ENCODE data around the gene LCLAT1.
"Not testable (repeated sequence)": the region's sequence is repeated elsewhere in the genome, so short reads cannot be mapped to it uniquely, and the experiment has no call there.

Gene LCLAT1

DNA sequence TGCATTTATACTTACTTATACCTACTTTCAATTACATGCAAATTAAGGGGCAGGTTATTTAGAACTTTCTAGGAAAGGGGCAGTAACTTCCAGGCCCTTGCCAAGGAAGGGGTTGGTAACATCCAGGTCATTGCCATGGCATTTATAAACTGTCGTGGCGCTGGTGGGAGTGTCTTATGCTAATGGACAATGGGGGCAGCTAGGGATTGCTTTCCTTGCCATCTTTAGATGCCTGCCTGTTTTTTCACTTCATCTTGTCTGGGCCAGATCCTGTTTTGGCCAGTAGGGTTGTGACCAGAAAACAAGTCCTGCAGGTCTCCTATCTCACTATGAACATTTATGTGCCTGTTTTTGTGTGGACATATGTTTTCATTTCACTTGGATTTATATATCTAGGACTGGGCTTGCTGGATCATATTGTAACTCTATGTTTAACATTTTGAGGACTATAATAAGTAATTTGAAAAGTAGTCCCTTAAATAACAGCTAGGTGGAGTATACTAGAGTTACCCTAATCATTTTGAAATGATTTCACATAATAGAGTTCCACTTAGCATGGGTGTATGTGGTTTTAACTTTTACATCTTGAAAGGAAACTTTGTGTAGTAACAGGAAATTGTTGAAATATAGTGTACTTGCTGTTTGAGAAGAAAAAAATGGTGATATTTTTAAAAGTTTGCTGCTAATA is 56.1 kb downstream of the LCLAT1 start:
- Histone ChIP-seq H3K36me3 (ENCODE audit: control insufficient read depth, insufficient read depth, low read length) (no peaks in the 10 kb centered on the region), H3K4me3 (ENCODE audit: low read depth, low read length) (no peak overlapping the region), H3K9me3 (ENCODE audit: control insufficient read depth, insufficient read depth, low read length) (no peaks in the 10 kb centered on the region), H3K9ac (ENCODE audit: low read depth, low read length) (no peak overlapping the region), H3K4me1 (ENCODE audit: control insufficient read depth, insufficient read depth, low read length) (no peaks in the 10 kb centered on the region), H3K27me3 (ENCODE audit: control insufficient read depth, insufficient read depth, low read length) (no peaks in the 10 kb centered on the region)

DNA sequence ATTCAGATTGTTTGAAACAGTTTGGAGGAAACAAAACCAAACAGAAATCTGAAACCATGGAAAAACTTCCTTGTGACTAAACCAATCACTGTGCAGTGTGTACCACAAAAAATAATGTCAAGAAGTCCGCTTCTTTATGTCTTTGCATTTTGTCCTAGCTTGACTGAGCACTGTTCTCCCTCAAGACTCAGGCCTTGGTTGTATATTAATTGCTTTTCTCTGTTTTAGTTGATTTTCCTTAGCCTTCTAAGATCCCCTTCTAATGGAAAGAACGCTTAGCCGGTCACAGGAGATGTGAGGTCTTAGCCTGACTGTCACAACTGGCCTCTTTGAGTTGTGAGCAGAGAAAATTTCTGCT is 56.6 kb downstream of the LCLAT1 start:
- Histone ChIP-seq H3K4me3 (ENCODE audit: low read depth, low read length) (no peak overlapping the region), H3K9ac (ENCODE audit: low read depth, low read length) (no peak overlapping the region), H3K27me3 (ENCODE audit: control insufficient read depth, insufficient read depth, low read length) (no peaks in the 10 kb centered on the region), H3K36me3 (ENCODE audit: control insufficient read depth, insufficient read depth, low read length) (no peaks in the 10 kb centered on the region), H3K9me3 (ENCODE audit: control insufficient read depth, insufficient read depth, low read length) (no peaks in the 10 kb centered on the region), H3K4me1 (ENCODE audit: control insufficient read depth, insufficient read depth, low read length) (no peaks in the 10 kb centered on the region)

DNA sequence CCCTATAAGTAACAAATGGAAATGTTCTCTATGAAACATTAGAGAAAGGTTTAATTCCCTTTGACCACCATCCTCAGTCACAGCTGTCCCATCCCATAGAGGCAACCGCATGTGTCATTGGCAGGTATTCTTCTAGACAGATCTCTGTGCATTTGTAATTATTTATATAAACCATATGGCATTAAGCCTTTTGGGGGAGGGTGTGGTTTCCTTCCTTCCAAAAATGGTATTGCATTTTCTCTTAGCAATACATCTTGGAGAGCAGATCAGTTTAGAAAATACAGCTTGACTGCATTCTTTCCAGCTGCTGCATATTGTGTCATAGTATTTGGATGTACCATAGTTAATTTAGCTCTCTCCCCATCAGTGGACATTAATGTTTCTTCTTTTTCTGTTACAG is 57.7 kb downstream of the LCLAT1 start:
- Histone ChIP-seq H3K36me3 (ENCODE audit: control insufficient read depth, insufficient read depth, low read length) (no peaks in the 10 kb centered on the region), H3K9ac (ENCODE audit: low read depth, low read length) (no peak overlapping the region), H3K27me3 (ENCODE audit: control insufficient read depth, insufficient read depth, low read length) (no peaks in the 10 kb centered on the region), H3K4me3 (ENCODE audit: low read depth, low read length) (no peak overlapping the region), H3K9me3 (ENCODE audit: control insufficient read depth, insufficient read depth, low read length) (no peaks in the 10 kb centered on the region), H3K4me1 (ENCODE audit: control insufficient read depth, insufficient read depth, low read length) (no peaks in the 10 kb centered on the region)

DNA sequence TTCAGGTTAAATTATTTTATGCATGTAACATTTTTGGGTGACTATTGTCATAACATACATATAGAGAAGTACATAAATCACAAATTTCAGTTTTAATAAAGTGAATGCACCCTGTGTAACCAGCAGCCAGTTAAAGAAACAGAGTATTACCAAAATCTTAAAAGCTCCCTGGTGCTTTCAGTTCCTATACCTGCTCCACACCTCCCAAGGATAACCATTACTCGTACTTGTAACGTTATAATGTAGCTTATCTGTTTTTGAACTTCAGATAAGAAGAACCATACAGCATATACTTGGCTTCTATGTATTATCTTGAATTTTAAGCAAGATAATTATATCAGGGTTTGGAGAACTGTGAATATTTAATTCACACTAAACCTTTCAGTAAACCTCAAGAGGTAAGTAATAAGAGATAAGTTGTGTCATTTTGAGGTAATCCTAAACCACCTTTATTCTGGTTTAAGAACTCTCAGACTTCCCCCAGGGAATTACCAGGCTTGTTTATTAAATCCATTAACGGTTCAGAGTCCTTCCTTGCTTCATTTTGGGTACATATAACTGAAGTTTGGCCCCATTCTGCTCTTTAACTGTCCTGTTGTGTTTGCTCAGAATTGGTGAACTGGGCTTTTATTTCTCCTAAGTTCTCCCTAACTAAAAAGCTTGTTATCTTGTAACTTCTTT is 58.6 kb downstream of the LCLAT1 start:
- no peak overlapping the region for H3K4me3 ChIP-seq (ENCODE audit: low read depth, low read length)
- H3K27me3 ChIP-seq (ENCODE audit: control insufficient read depth, insufficient read depth, low read length) = no peaks in the 10 kb centered on the region
- H3K36me3 ChIP-seq (ENCODE audit: control insufficient read depth, insufficient read depth, low read length) = no peaks in the 10 kb centered on the region
- no peak overlapping the region for H3K9ac ChIP-seq (ENCODE audit: low read depth, low read length)
- no peaks in the 10 kb centered on the region for H3K9me3 ChIP-seq (ENCODE audit: control insufficient read depth, insufficient read depth, low read length)
- no peaks in the 10 kb centered on the region for H3K4me1 ChIP-seq (ENCODE audit: control insufficient read depth, insufficient read depth, low read length)

DNA sequence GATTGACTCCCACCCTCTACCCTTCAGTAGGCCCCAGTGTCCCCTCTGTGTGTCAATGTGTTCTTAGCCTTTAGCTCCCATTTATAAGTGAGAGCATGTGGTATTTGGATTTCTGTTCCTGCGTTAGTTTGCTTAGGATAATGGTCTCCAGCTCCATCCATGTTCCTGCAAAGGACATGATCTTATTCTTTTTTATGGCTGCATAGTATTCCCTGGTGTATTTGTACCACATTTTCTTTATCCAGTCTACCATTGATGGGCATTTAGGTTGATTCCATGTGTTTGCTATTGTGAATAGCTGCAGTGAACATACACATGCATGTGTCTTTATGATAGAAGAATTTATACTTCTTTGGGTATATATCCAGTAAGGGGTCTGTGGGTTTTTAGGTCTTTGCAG is 60.4 kb downstream of the LCLAT1 start:
- H3K36me3 ChIP-seq (ENCODE audit: control insufficient read depth, insufficient read depth, low read length); H3K27me3 ChIP-seq (ENCODE audit: control insufficient read depth, insufficient read depth, low read length); H3K4me3 ChIP-seq (ENCODE audit: low read depth, low read length); H3K9me3 ChIP-seq (ENCODE audit: control insufficient read depth, insufficient read depth, low read length); H3K9ac ChIP-seq (ENCODE audit: low read depth, low read length): not testable (repeated sequence)
- peaks cover 10% of the 10 kb centered on the region for H3K4me1 ChIP-seq (ENCODE audit: control insufficient read depth, insufficient read depth, low read length)

DNA sequence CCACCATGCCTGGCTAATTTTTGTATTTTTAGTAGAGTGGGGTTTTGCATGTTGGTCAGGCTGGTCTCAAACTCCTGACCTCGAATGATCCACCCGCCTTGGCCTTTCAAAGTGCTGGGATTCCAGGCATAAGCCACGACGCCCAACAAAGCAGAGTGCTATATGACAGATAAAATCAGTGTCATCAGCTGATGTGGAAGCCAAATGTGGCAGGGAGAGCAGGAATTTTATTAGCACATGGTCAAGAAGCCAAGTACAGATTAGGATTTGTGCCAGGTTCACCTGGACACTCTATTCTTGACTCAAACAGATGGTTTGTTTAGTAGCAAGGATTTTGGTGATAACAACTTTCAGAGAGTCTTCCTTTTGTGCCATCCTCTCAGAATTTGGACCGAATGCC is 62.7 kb downstream of the LCLAT1 start:
- Histone ChIP-seq H3K27me3 (ENCODE audit: control insufficient read depth, insufficient read depth, low read length) (no peaks in the 10 kb centered on the region), H3K9ac (ENCODE audit: low read depth, low read length) (no peak overlapping the region), H3K36me3 (ENCODE audit: control insufficient read depth, insufficient read depth, low read length) (no peaks in the 10 kb centered on the region), H3K4me3 (ENCODE audit: low read depth, low read length) (no peak overlapping the region), H3K9me3 (ENCODE audit: control insufficient read depth, insufficient read depth, low read length) (no peaks in the 10 kb centered on the region), H3K4me1 (ENCODE audit: control insufficient read depth, insufficient read depth, low read length) (peaks cover 26% of the 10 kb centered on the region)

DNA sequence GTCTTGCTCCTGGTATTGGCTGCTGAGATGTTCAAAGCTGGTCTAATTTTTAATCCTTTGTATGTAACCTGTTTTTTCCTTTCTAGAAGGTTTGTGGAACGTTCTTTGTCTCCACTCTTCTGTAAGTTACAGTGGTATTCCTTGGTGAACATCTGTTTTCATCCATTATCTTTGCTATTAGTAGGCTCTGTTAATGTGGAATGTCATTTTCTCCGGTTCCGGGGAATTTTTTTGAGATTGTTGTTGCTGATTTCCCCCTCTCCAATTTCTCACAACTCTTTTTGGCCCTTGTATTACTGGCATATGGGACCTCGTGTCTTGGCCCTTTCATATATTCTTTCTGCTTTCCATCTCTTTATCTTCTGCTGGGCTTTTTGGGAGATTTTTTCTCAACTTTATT is 63.4 kb downstream of the LCLAT1 start:
- Histone ChIP-seq H3K4me1 (ENCODE audit: control insufficient read depth, insufficient read depth, low read length) (peaks cover 26% of the 10 kb centered on the region), H3K4me3 (ENCODE audit: low read depth, low read length) (no peak overlapping the region), H3K9me3 (ENCODE audit: control insufficient read depth, insufficient read depth, low read length) (no peaks in the 10 kb centered on the region), H3K27me3 (ENCODE audit: control insufficient read depth, insufficient read depth, low read length) (no peaks in the 10 kb centered on the region), H3K36me3 (ENCODE audit: control insufficient read depth, insufficient read depth, low read length) (no peaks in the 10 kb centered on the region), H3K9ac (ENCODE audit: low read depth, low read length) (no peak overlapping the region)

DNA sequence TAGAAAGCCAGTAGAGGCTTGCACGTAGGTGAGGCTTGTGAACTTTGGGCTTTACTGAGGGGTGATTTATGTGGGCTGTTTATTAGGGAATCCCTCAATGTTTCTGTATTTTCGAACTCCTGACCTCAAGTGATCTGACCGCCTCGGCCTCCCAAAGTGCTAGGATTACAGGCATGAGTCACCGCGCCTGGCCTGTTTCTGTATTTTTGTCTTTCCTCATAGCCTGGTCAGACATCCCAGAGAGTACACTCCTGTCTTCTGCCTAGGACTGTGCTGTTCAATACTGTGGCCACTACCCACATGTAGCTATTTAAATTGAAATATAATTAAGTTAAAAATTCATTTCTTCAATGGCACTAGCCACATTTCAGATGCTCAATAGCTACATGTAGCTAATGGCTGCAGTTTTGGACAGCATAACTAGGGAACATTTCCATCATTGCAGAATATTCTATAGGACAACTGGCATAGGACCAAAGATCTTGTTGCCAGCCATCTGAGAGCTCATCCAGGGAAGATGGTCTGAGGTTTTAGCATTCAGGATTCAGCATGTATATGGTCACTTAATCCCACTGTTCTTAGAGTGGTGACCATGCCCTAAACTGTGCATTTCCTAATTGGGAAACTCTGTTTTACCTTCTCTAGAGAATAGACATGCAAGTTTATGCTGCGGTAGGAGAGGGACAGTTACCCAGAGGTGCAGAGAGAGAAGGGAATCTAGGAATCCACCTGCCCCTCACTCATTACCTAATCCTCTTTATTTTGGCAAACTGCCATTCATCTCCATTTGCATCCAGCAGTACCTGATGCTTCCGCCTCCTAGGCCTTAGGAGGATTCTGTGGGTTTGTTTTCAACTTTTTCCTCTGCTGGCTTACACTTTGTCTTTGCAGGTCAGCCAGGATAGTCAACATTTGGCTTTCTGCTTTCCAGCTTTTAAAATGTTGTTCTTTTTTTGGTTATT is 64.4 kb downstream of the LCLAT1 start:
- no peak overlapping the region for H3K4me3 ChIP-seq (ENCODE audit: low read depth, low read length)
- H3K9ac ChIP-seq (ENCODE audit: low read depth, low read length) = no peak overlapping the region
- H3K4me1 ChIP-seq (ENCODE audit: control insufficient read depth, insufficient read depth, low read length) = peaks cover 26% of the 10 kb centered on the region
- H3K27me3 ChIP-seq (ENCODE audit: control insufficient read depth, insufficient read depth, low read length) = no peaks in the 10 kb centered on the region
- H3K36me3 ChIP-seq (ENCODE audit: control insufficient read depth, insufficient read depth, low read length) = no peaks in the 10 kb centered on the region
- no peaks in the 10 kb centered on the region for H3K9me3 ChIP-seq (ENCODE audit: control insufficient read depth, insufficient read depth, low read length)

DNA sequence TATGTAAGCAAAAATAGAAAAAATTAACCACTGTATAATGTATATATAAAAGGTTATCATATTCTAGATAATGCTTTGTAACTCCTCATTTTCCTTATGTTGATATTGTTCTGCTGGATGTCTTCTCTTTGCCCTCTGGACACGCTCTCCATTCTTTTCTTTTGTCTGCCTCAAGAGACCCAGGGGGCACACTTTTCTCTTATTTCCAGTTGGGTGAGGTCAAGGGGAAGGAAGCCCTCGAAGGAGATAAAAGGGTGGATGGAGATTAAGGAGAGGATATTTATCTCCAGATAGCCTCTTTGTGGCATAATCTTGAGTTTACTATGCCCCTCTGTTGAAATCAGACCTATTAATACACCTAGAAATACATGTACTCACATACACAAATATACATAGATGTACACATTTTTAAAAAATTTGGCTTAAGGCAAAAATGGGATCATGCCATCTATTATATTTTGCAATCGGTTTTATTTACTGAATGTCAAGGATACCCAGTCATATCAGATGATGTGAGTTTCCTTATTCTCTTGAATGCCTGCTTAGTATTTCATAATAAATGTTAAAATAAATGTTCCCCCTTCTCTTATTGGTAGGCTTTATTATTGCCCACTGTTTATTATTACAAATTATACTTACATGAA is 65.3 kb downstream of the LCLAT1 start:
- no peak overlapping the region for H3K4me3 ChIP-seq (ENCODE audit: low read depth, low read length)
- peaks cover 26% of the 10 kb centered on the region for H3K4me1 ChIP-seq (ENCODE audit: control insufficient read depth, insufficient read depth, low read length)
- H3K36me3 ChIP-seq (ENCODE audit: control insufficient read depth, insufficient read depth, low read length) = no peaks in the 10 kb centered on the region
- no peak overlapping the region for H3K9ac ChIP-seq (ENCODE audit: low read depth, low read length)
- no peaks in the 10 kb centered on the region for H3K9me3 ChIP-seq (ENCODE audit: control insufficient read depth, insufficient read depth, low read length)
- H3K27me3 ChIP-seq (ENCODE audit: control insufficient read depth, insufficient read depth, low read length) = no peaks in the 10 kb centered on the region

DNA sequence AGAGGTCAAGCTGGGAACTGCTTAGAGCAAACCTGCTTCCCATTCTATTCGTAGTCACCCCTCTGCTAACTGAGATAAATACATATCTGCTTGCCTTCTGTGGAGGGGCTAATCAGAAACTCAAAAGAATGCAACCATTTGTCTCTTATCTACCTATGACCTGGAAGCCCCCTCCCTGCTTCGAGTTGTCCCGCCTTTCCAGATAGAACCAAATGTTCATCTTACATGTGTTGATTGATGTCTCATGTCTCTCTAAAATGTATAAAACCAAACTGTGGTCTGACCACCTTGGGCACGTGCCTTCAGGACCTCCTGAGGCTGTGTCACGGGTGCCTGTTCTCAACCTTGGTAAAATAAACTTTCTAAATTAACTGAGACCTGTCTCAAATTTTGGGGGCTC is 66.6 kb downstream of the LCLAT1 start:
- H3K36me3 ChIP-seq (ENCODE audit: control insufficient read depth, insufficient read depth, low read length); H3K9ac ChIP-seq (ENCODE audit: low read depth, low read length); H3K4me3 ChIP-seq (ENCODE audit: low read depth, low read length); H3K9me3 ChIP-seq (ENCODE audit: control insufficient read depth, insufficient read depth, low read length); H3K27me3 ChIP-seq (ENCODE audit: control insufficient read depth, insufficient read depth, low read length): not testable (repeated sequence)
- H3K4me1 ChIP-seq (ENCODE audit: control insufficient read depth, insufficient read depth, low read length) = peaks cover 26% of the 10 kb centered on the region

DNA sequence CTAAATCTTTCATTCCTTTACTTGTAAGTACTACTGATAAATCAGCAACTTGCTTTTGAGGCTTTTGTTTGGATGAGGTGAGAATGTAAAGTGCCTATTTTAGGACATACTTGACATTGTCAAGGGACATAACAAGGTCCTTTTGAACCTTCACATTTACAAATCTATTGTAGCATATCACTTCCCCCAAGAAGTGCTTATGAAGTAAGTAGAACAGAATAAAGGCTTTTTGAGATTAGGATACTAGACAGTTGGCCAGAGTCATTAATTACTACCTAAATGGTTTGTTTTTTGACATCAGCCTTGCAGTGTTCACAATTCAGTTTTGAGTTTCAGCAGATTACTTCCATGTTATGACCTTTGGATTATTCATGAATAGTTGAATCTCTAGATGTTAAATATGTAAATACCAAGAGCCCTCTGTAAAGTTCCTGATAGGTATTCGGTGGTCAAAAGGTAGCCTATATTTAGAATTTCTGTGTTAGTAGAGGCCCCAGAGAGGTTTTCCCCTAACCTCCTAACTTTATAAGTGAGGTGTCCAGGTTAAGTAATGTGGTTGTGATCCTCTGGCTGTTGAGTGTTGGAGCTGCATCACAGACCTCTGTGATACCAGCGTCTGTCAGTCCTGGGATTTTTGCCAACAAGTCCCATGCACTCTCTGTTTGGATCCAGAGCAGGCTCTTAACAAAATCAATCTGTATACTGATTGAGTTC is 67.2 kb downstream of the LCLAT1 start:
- H3K9me3 ChIP-seq (ENCODE audit: control insufficient read depth, insufficient read depth, low read length) = no peaks in the 10 kb centered on the region
- H3K4me1 ChIP-seq (ENCODE audit: control insufficient read depth, insufficient read depth, low read length) = peaks cover 26% of the 10 kb centered on the region
- H3K36me3 ChIP-seq (ENCODE audit: control insufficient read depth, insufficient read depth, low read length) = no peaks in the 10 kb centered on the region
- no peak overlapping the region for H3K4me3 ChIP-seq (ENCODE audit: low read depth, low read length)
- H3K9ac ChIP-seq (ENCODE audit: low read depth, low read length) = no peak overlapping the region
- H3K27me3 ChIP-seq (ENCODE audit: control insufficient read depth, insufficient read depth, low read length) = no peaks in the 10 kb centered on the region
